Lung (tissue), 12 donors: ENCODE measurements around the gene ERGIC1. TPM values are rescaled to one million over a fixed set of nuclear protein-coding genes. Genes with fewer than 3 reads are reported as not detected.

Experiments used
- ATAC-seq: fragments of 200-7000 bp; cut with Tn5 transposase; one replicate; pipeline ENCODE4 v1.9.1; 2020; ENCODE audit warnings: moderate number of reproducible peaks; ENCODE audit not compliant: insufficient read depth, low FRiP score
- DNase-seq, 3 donors: peaks; one replicate each; pipeline ENCODE4 v3.0.0-alpha.2; 2013 to 2017
- H3K27ac ChIP-seq, 2 donors: one replicate each; pipeline ENCODE4 v1.5.1; 2013; ENCODE audit warnings: mild to moderate bottlenecking in 2 of 2, moderate library complexity in 2 of 2, control low read depth in 1 of 2, inconsistent platforms in 1 of 2, low read depth in 1 of 2, low read length in 1 of 2
- H3K27me3 ChIP-seq, 3 donors: one replicate each; pipeline ENCODE4 v1.5.1; 2013; ENCODE audit warnings: low read length in 2 of 3; ENCODE audit not compliant: control insufficient read depth in 3 of 3, insufficient read depth in 3 of 3
- H3K36me3 ChIP-seq, 4 donors: one replicate each; pipeline ENCODE4 v1.5.1; 2013; ENCODE audit warnings: low read length in 4 of 4, mild to moderate bottlenecking in 1 of 4, moderate library complexity in 1 of 4; ENCODE audit not compliant: control insufficient read depth in 4 of 4, insufficient read depth in 4 of 4
- H3K4me1 ChIP-seq, 5 donors: one replicate each; pipeline ENCODE4 v1.5.1; 2013; ENCODE audit warnings: low read length in 5 of 5, mild to moderate bottlenecking in 2 of 5, moderate library complexity in 1 of 5; ENCODE audit not compliant: control insufficient read depth in 5 of 5, insufficient read depth in 5 of 5
- H3K4me3 ChIP-seq: one replicate; pipeline ENCODE4 v1.5.1; 2013; ENCODE audit warnings: mild to moderate bottlenecking, control low read depth, moderate library complexity
- H3K9ac ChIP-seq, 2 donors: one replicate each; pipeline ENCODE4 v1.5.1; 2013; ENCODE audit warnings: low read length in 2 of 2, control low read depth in 1 of 2; ENCODE audit not compliant: insufficient read depth in 1 of 2
- H3K9me3 ChIP-seq, 4 donors: one replicate each; pipeline ENCODE4 v1.5.1; 2013; ENCODE audit warnings: low read length in 3 of 4, mild to moderate bottlenecking in 1 of 4, moderate library complexity in 1 of 4; ENCODE audit not compliant: control insufficient read depth in 4 of 4, insufficient read depth in 3 of 4
- WGBS, 2 donors: extraction: QIAGEN DNeasy Blood & Tissue Kit; methylation state at CpG; one replicate each; pipeline ENCODE4 v1.1.7; 2013; 5-methylcytosine and 5-hydroxymethylcytosine counted together
- polyA plus RNA-seq, 2 donors: library from polyadenylated mRNA; stranded (reverse); fragments of 200-250 nt; gene quantifications; one replicate each; pipeline ENCODE4 v1.2.1, GENCODE V29; 2013
- total RNA-seq, 2 donors: library from RNA; depleted of rRNA in 1 of 2; stranded (reverse); fragments of >200 nt in 1 of 2; gene quantifications; one replicate each; pipeline ENCODE4 v1.2.1, GENCODE V29; 2014 to 2021
- TF ChIP-seq, protein P1 (sequence below): IDR thresholded peaks from 2 replicates; pipeline ENCODE4 v1.5.1; 2012; ENCODE audit warnings: mild to moderate bottlenecking; ENCODE audit errors: control extremely low read depth, extremely low read depth
- donor health status: control.
- donor health status: control.
- donor health status: Bipolar disorder and iron deficiency.
- donor health status: healthy.
- donor health status: DM: yes; HTN: yes; CAD: no.

The ERGIC1 gene
- total and polyA plus RNA-seq, 4 donors, result 62.2 to 215 (median 163) TPM

DNA sequence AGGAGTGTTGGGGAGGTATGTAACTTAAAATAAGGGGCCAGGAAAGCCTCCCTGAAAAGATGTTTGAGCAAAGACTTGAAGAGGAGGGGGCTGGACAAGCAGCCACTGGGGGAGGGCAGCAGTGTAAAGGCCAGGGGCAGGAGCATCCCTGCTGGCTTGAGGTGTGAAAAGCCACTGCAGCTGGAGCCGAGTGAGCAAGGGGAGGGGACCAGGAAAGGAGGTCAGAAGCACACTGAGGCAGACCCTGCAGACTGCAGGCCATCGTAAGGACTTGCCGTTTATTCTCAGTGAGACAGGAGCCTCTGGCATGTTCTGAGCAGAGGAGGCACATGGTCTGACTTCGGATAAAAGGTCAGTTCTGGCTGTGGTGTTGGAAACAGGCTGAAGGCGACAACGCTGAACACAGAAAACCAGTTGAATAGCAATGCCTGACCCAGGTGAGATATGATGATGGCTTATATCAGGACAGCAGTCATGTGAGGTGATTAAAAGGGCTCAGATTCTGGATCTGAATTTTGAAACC, 10.2 kb upstream of the ERGIC1 start:
- WGBS, 2 donors, result 81 to 89% methylated on average over 6 of the region's 6 CpGs

DNA sequence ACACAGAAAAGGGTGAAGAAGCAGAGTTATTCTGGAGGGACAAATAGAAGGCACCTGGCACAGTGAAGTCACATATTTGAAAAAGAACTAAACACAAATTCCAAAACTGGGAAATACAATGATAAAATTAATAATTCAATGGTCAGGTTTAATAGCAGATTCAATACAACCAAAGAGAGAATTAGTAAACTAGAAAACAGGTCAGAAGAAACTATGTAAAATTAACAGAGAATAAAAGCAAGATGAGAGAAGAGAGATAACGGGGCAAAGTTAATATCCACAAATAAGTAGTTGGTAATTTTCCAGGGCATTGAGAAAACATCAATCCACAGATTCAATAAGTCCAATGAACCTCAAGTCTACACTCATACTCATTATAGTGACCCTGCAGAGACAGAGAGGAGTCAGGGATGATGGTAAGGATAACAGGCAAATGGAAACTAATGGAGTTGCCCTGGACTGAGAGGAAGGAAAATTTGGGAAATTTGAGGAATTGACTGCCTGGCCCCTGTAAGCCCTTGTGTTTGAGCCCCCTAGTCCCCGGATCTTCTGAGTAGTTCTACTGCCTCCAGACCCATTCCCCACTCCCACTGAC, 8.3 kb upstream of the ERGIC1 start:
- no peak for DNase-seq

More for the DNA sequence above, 10.2 kb upstream of the ERGIC1 start:
- Histone ChIP-seq H3K9ac (no peak overlapping the region), H3K27me3 (no peaks in the 10 kb centered on the region), H3K4me3 (no peak overlapping the region), H3K9me3 (peaks cover 0 to 4% (median 1%) of the 10 kb centered on the region in 4 donors), H3K4me1 (peaks cover 0 to 6% (median 0%) of the 10 kb centered on the region in 5 donors), H3K27ac (no peak overlapping the region), H3K36me3 (no peaks in the 10 kb centered on the region)
- TF ChIP-seq, protein P1, sequence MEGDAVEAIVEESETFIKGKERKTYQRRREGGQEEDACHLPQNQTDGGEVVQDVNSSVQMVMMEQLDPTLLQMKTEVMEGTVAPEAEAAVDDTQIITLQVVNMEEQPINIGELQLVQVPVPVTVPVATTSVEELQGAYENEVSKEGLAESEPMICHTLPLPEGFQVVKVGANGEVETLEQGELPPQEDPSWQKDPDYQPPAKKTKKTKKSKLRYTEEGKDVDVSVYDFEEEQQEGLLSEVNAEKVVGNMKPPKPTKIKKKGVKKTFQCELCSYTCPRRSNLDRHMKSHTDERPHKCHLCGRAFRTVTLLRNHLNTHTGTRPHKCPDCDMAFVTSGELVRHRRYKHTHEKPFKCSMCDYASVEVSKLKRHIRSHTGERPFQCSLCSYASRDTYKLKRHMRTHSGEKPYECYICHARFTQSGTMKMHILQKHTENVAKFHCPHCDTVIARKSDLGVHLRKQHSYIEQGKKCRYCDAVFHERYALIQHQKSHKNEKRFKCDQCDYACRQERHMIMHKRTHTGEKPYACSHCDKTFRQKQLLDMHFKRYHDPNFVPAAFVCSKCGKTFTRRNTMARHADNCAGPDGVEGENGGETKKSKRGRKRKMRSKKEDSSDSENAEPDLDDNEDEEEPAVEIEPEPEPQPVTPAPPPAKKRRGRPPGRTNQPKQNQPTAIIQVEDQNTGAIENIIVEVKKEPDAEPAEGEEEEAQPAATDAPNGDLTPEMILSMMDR, result no peak
- ATAC-seq (no peak), DNase-seq (no peak)

DNA sequence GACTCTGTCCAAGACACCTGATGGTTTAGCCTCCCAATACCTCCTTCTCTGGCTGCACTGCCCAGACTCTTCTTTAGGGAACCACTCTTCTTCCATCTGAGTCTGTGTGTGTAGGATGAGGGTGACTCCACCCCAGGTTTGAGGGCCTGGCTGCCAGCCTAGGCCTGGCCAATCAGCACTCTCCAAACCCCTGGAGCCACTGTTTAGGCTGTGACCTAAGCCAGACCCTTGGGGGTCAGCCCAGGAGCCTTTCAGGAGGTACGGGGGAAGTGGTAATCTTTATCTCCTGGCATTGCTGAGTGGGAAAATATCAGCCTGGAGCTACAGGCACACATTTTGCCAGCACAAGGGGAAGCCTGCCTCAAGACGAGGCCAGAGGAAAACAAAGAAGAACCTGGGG, 6.2 kb upstream of the ERGIC1 start:
- ATAC-seq (no peak), DNase-seq (no peak)
- no peaks in the 10 kb centered on the region for H3K36me3 ChIP-seq
- H3K27ac ChIP-seq, result peak overlapping the region in 1 of 2 donors; percentile 38
- no peaks in the 10 kb centered on the region for H3K27me3 ChIP-seq
- TF ChIP-seq, protein P1, result no peak
- 60 to 66% methylated on average over 2 of the region's 2 CpGs for WGBS, 2 donors
- H3K9ac ChIP-seq, result no peak overlapping the region
- H3K4me1 ChIP-seq, result peaks cover 0 to 1% (median 0%) of the 10 kb centered on the region in 5 donors
- H3K4me3 ChIP-seq, result no peak overlapping the region
- H3K9me3 ChIP-seq, result peaks cover 0 to 4% (median 1%) of the 10 kb centered on the region in 4 donors

More for the DNA sequence above, 8.3 kb upstream of the ERGIC1 start:
- no peak for ATAC-seq
- TF ChIP-seq, protein P1, result no peak
- 50 to 67% methylated on average over 2 of the region's 2 CpGs for WGBS, 2 donors
- Histone ChIP-seq H3K27me3 (no peaks in the 10 kb centered on the region), H3K27ac (no peak overlapping the region), H3K36me3 (no peaks in the 10 kb centered on the region), H3K4me3 (no peak overlapping the region), H3K9ac (no peak overlapping the region), H3K4me1 (no peaks in the 10 kb centered on the region), H3K9me3 (peaks cover 0 to 4% (median 1%) of the 10 kb centered on the region in 4 donors)
